Trophoblast cell (in vitro differentiated cells and primary cell): Measurements from ENCODE around the gene UGT1A3.
A peak's percentile ranks its signal among the peaks of the same experiment; 100 is the strongest.
"Not testable (repeated sequence)": the region's sequence is repeated elsewhere in the genome, so short reads cannot be mapped to it uniquely, and the experiment has no call there.

ENCODE experiments used
- DNase-seq, 2 donors: peaks; one replicate each; pipeline ENCODE4 v3.0.0-alpha.2; 2016
- H2AFZ ChIP-seq: 2 replicates; pipeline ENCODE4 v1.6.1; 2013; ENCODE audit warnings: low read length, moderate library complexity, mild to moderate bottlenecking; ENCODE audit not compliant: insufficient read depth, poor library complexity
- H2AK5ac ChIP-seq: 2 replicates; pipeline ENCODE4 v1.6.1; 2013; ENCODE audit warnings: mild to moderate bottlenecking, low read length
- H2BK120ac ChIP-seq: 2 replicates; pipeline ENCODE4 v1.6.1; 2013; ENCODE audit warnings: low read length, mild to moderate bottlenecking, moderate library complexity; ENCODE audit not compliant: insufficient read depth, poor library complexity
- H2BK12ac ChIP-seq: 2 replicates; pipeline ENCODE4 v1.6.1; 2013; ENCODE audit warnings: mild to moderate bottlenecking, low read length, moderate library complexity
- H2BK5ac ChIP-seq: 2 replicates; pipeline ENCODE4 v1.6.1; 2013; ENCODE audit warnings: low read length, low read depth, moderate library complexity, mild to moderate bottlenecking; ENCODE audit not compliant: poor library complexity
- H3K14ac ChIP-seq: 2 replicates; pipeline ENCODE4 v1.6.1; 2013; ENCODE audit warnings: mild to moderate bottlenecking, low read length
- H3K18ac ChIP-seq: 2 replicates; pipeline ENCODE4 v1.6.1; 2013; ENCODE audit warnings: mild to moderate bottlenecking, low read length
- H3K23ac ChIP-seq: 2 replicates; pipeline ENCODE4 v1.6.1; 2013; ENCODE audit warnings: low read length
- H3K27ac ChIP-seq: 2 replicates; pipeline ENCODE4 v1.5.1; 2013; ENCODE audit warnings: low read depth, mild to moderate bottlenecking, inconsistent platforms, low read length, moderate library complexity
- H3K27me3 ChIP-seq: 2 replicates; pipeline ENCODE4 v1.6.1; 2013; ENCODE audit warnings: inconsistent platforms, mild to moderate bottlenecking, low read length, moderate library complexity; ENCODE audit not compliant: insufficient read depth
- H3K36me3 ChIP-seq, 2 experiments: 1 replicate in 1 of 2; 2 replicates in 1 of 2; pipeline ENCODE4 v1.6.1; 2013; ENCODE audit warnings: low read length in 2 of 2, mild to moderate bottlenecking in 2 of 2, moderate library complexity in 1 of 2; ENCODE audit not compliant: insufficient read depth in 2 of 2, control insufficient read depth in 1 of 2
- H3K4ac ChIP-seq: 2 replicates; pipeline ENCODE4 v1.6.1; 2013; ENCODE audit warnings: low read depth, mild to moderate bottlenecking, low read length, moderate library complexity
- H3K4me1 ChIP-seq, 2 experiments: 1 replicate in 1 of 2; 2 replicates in 1 of 2; pipeline ENCODE4 v1.6.1; 2013; ENCODE audit warnings: low read length in 2 of 2, mild to moderate bottlenecking in 2 of 2, moderate library complexity in 1 of 2; ENCODE audit not compliant: insufficient read depth in 2 of 2, control insufficient read depth in 1 of 2
- H3K4me2 ChIP-seq: 2 replicates; pipeline ENCODE4 v1.6.1; 2013; ENCODE audit warnings: inconsistent platforms, mild to moderate bottlenecking, low read length, moderate library complexity
- H3K4me3 ChIP-seq: 2 replicates; pipeline ENCODE4 v1.5.1; 2013; ENCODE audit warnings: mild to moderate bottlenecking, low read depth, low read length, inconsistent platforms
- H3K79me1 ChIP-seq: one replicate; pipeline ENCODE4 v1.6.1; 2013; ENCODE audit warnings: low read length
- H3K79me2 ChIP-seq: 2 replicates; pipeline ENCODE4 v1.6.1; 2013; ENCODE audit warnings: low read length, mild to moderate bottlenecking; ENCODE audit not compliant: control insufficient read depth, insufficient read depth, poor library complexity
- H3K9ac ChIP-seq: 2 replicates; pipeline ENCODE4 v1.6.1; 2013; ENCODE audit warnings: mild to moderate bottlenecking, low read length
- H3K9me3 ChIP-seq: 2 replicates; pipeline ENCODE4 v1.6.1; 2013; ENCODE audit warnings: low read depth, mild to moderate bottlenecking, control low read depth, inconsistent platforms, low read length; ENCODE audit not compliant: insufficient read depth
- H4K12ac ChIP-seq: 2 replicates; pipeline ENCODE4 v1.6.1; 2013; ENCODE audit warnings: low read depth, mild to moderate bottlenecking, low read length, moderate library complexity
- H4K8ac ChIP-seq: 2 replicates; pipeline ENCODE4 v1.6.1; 2013; ENCODE audit warnings: low read depth, mild to moderate bottlenecking, low read length, moderate library complexity
- H4K91ac ChIP-seq: one replicate; pipeline ENCODE4 v1.6.1; 2013; ENCODE audit warnings: low read depth, mild to moderate bottlenecking, low read length, moderate library complexity
- WGBS: extraction: QIAGEN DNeasy Blood & Tissue Kit; methylation state at CpG from one replicate; pipeline ENCODE4 v1.1.7; 2013; ENCODE audit warnings: missing lambda C conversion rate; ENCODE audit not compliant: insufficient read length, insufficient coverage; ENCODE audit errors: extremely low coverage; 5-methylcytosine and 5-hydroxymethylcytosine counted together

The UGT1A3 gene

GRCh38 chr2:233698740-233699139, 30.1 kb upstream of the UGT1A3 start:
- peaks cover 1% of the 10 kb centered on the region for H3K79me2 ChIP-seq
- no peaks in the 10 kb centered on the region for H3K27me3 ChIP-seq
- no peak overlapping the region for H3K14ac ChIP-seq

GRCh38 chr2:233699424-233700027, 29.3 kb upstream of the UGT1A3 start:
- Histone ChIP-seq H3K9ac (no peak overlapping the region), H3K79me1 (peaks cover 4% of the 10 kb centered on the region), H2AFZ (no peak overlapping the region), H4K91ac (peak overlapping the region; percentile 68), H2BK5ac (peak overlapping the region; percentile 98), H2BK12ac (peak overlapping the region; percentile 66), H3K4me1 (peaks cover 0 to 2% of the 10 kb centered on the region in 2 experiments), H3K36me3 (no peaks in the 10 kb centered on the region), H3K23ac (no peak overlapping the region), H4K8ac (peak overlapping the region; percentile 56), H3K27me3 (no peaks in the 10 kb centered on the region), H4K12ac (no peak overlapping the region), H3K18ac (no peak overlapping the region), H3K27ac (peak overlapping the region; percentile 59), H2AK5ac (no peak overlapping the region), H2BK120ac (peak overlapping the region; percentile 94), H3K4me2 (no peak overlapping the region), H3K14ac (peak overlapping the region; percentile 48), H3K9me3 (no peaks in the 10 kb centered on the region), H3K79me2 (peaks cover 1% of the 10 kb centered on the region), H3K4ac (no peak overlapping the region), H3K4me3 (no peak overlapping the region)
- peak in 1 of 2 donors; percentile 27 for DNase-seq
- no CpG with 5 or more reads among the region's 8 CpGs for WGBS

More at GRCh38 chr2:233698740-233699139, 30.1 kb upstream of the UGT1A3 start:
- Histone ChIP-seq H3K23ac (no peak overlapping the region), H3K36me3 (no peaks in the 10 kb centered on the region), H3K79me1 (peaks cover 4% of the 10 kb centered on the region), H2AK5ac (no peak overlapping the region), H4K12ac (no peak overlapping the region), H2BK5ac (peak overlapping the region; percentile 33), H4K91ac (peak overlapping the region; percentile 1), H2BK12ac (peak overlapping the region; percentile 72), H3K9me3 (no peaks in the 10 kb centered on the region), H3K18ac (no peak overlapping the region), H2BK120ac (no peak overlapping the region), H3K4me1 (peaks cover 0 to 2% of the 10 kb centered on the region in 2 experiments), H3K4ac (no peak overlapping the region), H3K4me2 (no peak overlapping the region), H3K9ac (no peak overlapping the region), H4K8ac (no peak overlapping the region), H2AFZ (no peak overlapping the region), H3K27ac (no peak overlapping the region), H3K4me3 (no peak overlapping the region)
- no CpG with 5 or more reads among the region's 4 CpGs for WGBS
- no peak for DNase-seq

- H3K4me2 ChIP-seq = no peak overlapping the region
- H3K79me1 ChIP-seq = peaks cover 4% of the 10 kb centered on the region
- no peak overlapping the region for H2BK12ac ChIP-seq
- peak overlapping the region; percentile 59 for H3K27ac ChIP-seq
- H2BK5ac ChIP-seq = peak overlapping the region; percentile 98
- no CpG with 5 or more reads among the region's 1 CpG for WGBS
- no peak overlapping the region for H3K18ac ChIP-seq
- H3K27me3 ChIP-seq = no peaks in the 10 kb centered on the region
- no peaks in the 10 kb centered on the region for H3K36me3 ChIP-seq
- H4K12ac ChIP-seq = no peak overlapping the region
- DNase-seq = peak; percentile 46 to 88
- H4K91ac ChIP-seq = peak overlapping the region; percentile 68
- H2AFZ ChIP-seq = no peak overlapping the region
- H3K23ac ChIP-seq = no peak overlapping the region
- H3K9ac ChIP-seq = no peak overlapping the region
- H2AK5ac ChIP-seq = no peak overlapping the region
- peaks cover 0 to 2% of the 10 kb centered on the region in 2 experiments for H3K4me1 ChIP-seq
- no peak overlapping the region for H3K4ac ChIP-seq
- no peaks in the 10 kb centered on the region for H3K9me3 ChIP-seq
- peaks cover 1% of the 10 kb centered on the region for H3K79me2 ChIP-seq
- H3K14ac ChIP-seq = peak overlapping the region; percentile 48
- no peak overlapping the region for H3K4me3 ChIP-seq
- peak overlapping the region; percentile 88 for H2BK120ac ChIP-seq
- no peak overlapping the region for H4K8ac ChIP-seq
Observed at GRCh38 chr2:233700028-233700635, 28.7 kb upstream of the UGT1A3 start.

GRCh38 chr2:233700842-233701241, 28.0 kb upstream of the UGT1A3 start:
- H2BK12ac ChIP-seq, H2BK5ac ChIP-seq, H4K91ac ChIP-seq, H3K79me2 ChIP-seq, H4K8ac ChIP-seq, H3K18ac ChIP-seq, H3K36me3 ChIP-seq, H2BK120ac ChIP-seq, H3K9me3 ChIP-seq, H3K4me2 ChIP-seq, H3K23ac ChIP-seq, DNase-seq, H3K27me3 ChIP-seq, H3K27ac ChIP-seq, H2AFZ ChIP-seq, H3K14ac ChIP-seq, H4K12ac ChIP-seq, H3K9ac ChIP-seq, H3K4ac ChIP-seq, H2AK5ac ChIP-seq, H3K4me3 ChIP-seq, H3K79me1 ChIP-seq, H3K4me1 ChIP-seq: not testable (repeated sequence)
- WGBS = no CpG with 5 or more reads among the region's 5 CpGs
